GM12878 (cell line): ENCODE measurements around the gene CREB3L1. TPM values are rescaled to one million over a fixed set of nuclear protein-coding genes. Genes with fewer than 3 reads are reported as not detected.

Experiments used
- ASH2L ChIP-seq: fragments of 300-600, 200-600 bp; sonication (generic); IDR thresholded peaks from 2 replicates; pipeline ENCODE4 v1.6.1; 2017; ENCODE audit warnings: low read depth, mild to moderate bottlenecking, borderline replicate concordance
- BHLHE40 ChIP-seq, 2 experiments: fragments of 450-650 bp in 1 of 2; IDR thresholded peaks; 2 replicates each; pipeline ENCODE4 v1.6.1; 2011 to 2017; ENCODE audit warnings: low read depth in 2 of 2, borderline replicate concordance in 1 of 2, improper control_type of control experiment in 1 of 2, low read length in 1 of 2, mild to moderate bottlenecking in 1 of 2
- BMI1 ChIP-seq: fragments of 450-650 bp; IDR thresholded peaks from 2 replicates; pipeline ENCODE4 v1.6.1; 2016; ENCODE audit warnings: mild to moderate bottlenecking, moderate library complexity, borderline replicate concordance
- CBFB ChIP-seq: IDR thresholded peaks from 2 replicates; pipeline ENCODE4 v1.6.1; 2016; ENCODE audit warnings: antibody characterized with exemption, low read depth
- CEBPB ChIP-seq, 2 experiments: fragments of 150-350 bp in 1 of 2; IDR thresholded peaks; 2 replicates each; pipeline ENCODE4 v1.6.1; 2012 to 2014; ENCODE audit warnings: low read depth in 2 of 2, low read length in 2 of 2, borderline replicate concordance in 1 of 2, inconsistent platforms in 1 of 2
- EP300 ChIP-seq, 2 experiments: fragments of 150-350 bp in 1 of 2; IDR thresholded peaks; 2 replicates each; pipeline ENCODE4 v1.6.1; 2011 to 2012; ENCODE audit warnings: low read depth in 2 of 2, low read length in 2 of 2, borderline replicate concordance in 1 of 2, improper control_type of control experiment in 1 of 2, inconsistent platforms in 1 of 2; ENCODE audit not compliant: control insufficient read depth in 1 of 2
- GABPA ChIP-seq: IDR thresholded peaks from 2 replicates; pipeline ENCODE4 v1.6.1; 2014; ENCODE audit warnings: antibody characterized with exemption, low read depth, mild to moderate bottlenecking, inconsistent platforms
- GATAD2B ChIP-seq: fragments of 450-650 bp; conservative IDR thresholded peaks from 2 replicates; pipeline ENCODE4 v1.6.1; 2017; ENCODE audit warnings: low read depth, mild to moderate bottlenecking, moderate library complexity
- HDAC2 ChIP-seq: fragments of 200-600 bp; sonication (generic); IDR thresholded peaks from 2 replicates; pipeline ENCODE4 v1.6.1; 2017
- IKZF1 ChIP-seq: fragments of 450-650 bp; conservative IDR thresholded peaks from 2 replicates; pipeline ENCODE4 v1.6.1; 2017; ENCODE audit warnings: antibody characterized with exemption, mild to moderate bottlenecking
- IKZF2 ChIP-seq, 2 experiments: fragments of 450-650 bp; IDR thresholded peaks; 2 replicates each; pipeline ENCODE4 v1.6.1; 2017; ENCODE audit warnings: mild to moderate bottlenecking in 2 of 2, moderate library complexity in 2 of 2
- IRF4 ChIP-seq: IDR thresholded peaks from 2 replicates; pipeline ENCODE4 v1.6.1; 2011; ENCODE audit warnings: low read depth, low read length
- MTA2 ChIP-seq: fragments of 450-650 bp; IDR thresholded peaks from 2 replicates; pipeline ENCODE4 v1.6.1; 2016; ENCODE audit warnings: low read depth, mild to moderate bottlenecking, moderate library complexity
- POU2F2 ChIP-seq: IDR thresholded peaks from 3 replicates; pipeline ENCODE4 v1.6.1; 2011; ENCODE audit warnings: low read depth, mild to moderate bottlenecking, low read length, borderline replicate concordance
- RBBP5 ChIP-seq: fragments of 200-600 bp; sonication (generic); conservative IDR thresholded peaks from 2 replicates; pipeline ENCODE4 v1.6.1; 2016
- RUNX3 ChIP-seq: IDR thresholded peaks from 2 replicates; pipeline ENCODE4 v1.6.1; 2012; ENCODE audit warnings: low read length, inconsistent platforms
- SPI1 ChIP-seq: IDR thresholded peaks from 2 replicates; pipeline ENCODE4 v1.6.1; 2011; ENCODE audit warnings: low read depth, mild to moderate bottlenecking, low read length, moderate library complexity, borderline replicate concordance; ENCODE audit not compliant: insufficient read depth
- ZNF384 ChIP-seq: IDR thresholded peaks from 2 replicates; pipeline ENCODE4 v1.6.1; 2012; ENCODE audit warnings: low read depth, mild to moderate bottlenecking, low read length, improper control_type of control experiment, borderline replicate concordance
- polyA plus RNA-seq, 11 experiments: library from polyadenylated mRNA; depleted of rRNA in 4 of 11; unstranded in 6 of 11; stranded (reverse) in 5 of 11; fragments of >200 nt; fragmentation: Nextera tagmentation in 4 of 11; fragmentation: Illumina TruSeq in 1 of 11; extraction: Ambion mirVana in 4 of 11; extraction: Trizol in 1 of 11; gene quantifications; 1 replicate in 1 of 11; 2 replicates in 10 of 11; pipeline versions ENCODE4 v1.2.1 to v1.2.3, GENCODE V29; 2011 to 2016; ENCODE audit warnings: inconsistent platforms in 2 of 11, missing spikeins in 2 of 11, low read depth in 1 of 11
- total RNA-seq, 4 experiments: library from RNA; depleted of rRNA in 3 of 4; stranded (reverse); fragments of >200 nt in 3 of 4; fragmentation: Illumina TruSeq in 1 of 4; extraction: Trizol in 1 of 4; gene quantifications; 2 replicates each; pipeline versions ENCODE4 v1.2.1 to v1.2.3, GENCODE V29; 2013 to 2021
- TF ChIP-seq, protein P1 (sequence below): fragments of 450-650 bp; IDR thresholded peaks from 2 replicates; pipeline ENCODE4 v1.6.1; 2016; ENCODE audit warnings: mild to moderate bottlenecking
- TF ChIP-seq, protein P2 (sequence below): fragments of 450-650 bp; IDR thresholded peaks from 2 replicates; pipeline ENCODE4 v1.6.1; 2016; ENCODE audit warnings: mild to moderate bottlenecking
- TF ChIP-seq, protein P3 (sequence below): IDR thresholded peaks from 2 replicates; pipeline ENCODE4 v1.6.1; 2011; ENCODE audit warnings: borderline replicate concordance, low read depth, mild to moderate bottlenecking, moderate library complexity, low read length; ENCODE audit not compliant: insufficient read depth, poor library complexity, severe bottlenecking
- TF ChIP-seq, protein P4 (sequence below): fragments of 450-650 bp; IDR thresholded peaks from 2 replicates; pipeline ENCODE4 v1.6.1; 2017; ENCODE audit warnings: borderline replicate concordance
- TF ChIP-seq, protein P5 (sequence below): fragments of 450-650 bp; IDR thresholded peaks from 2 replicates; pipeline ENCODE4 v1.6.1; 2018; ENCODE audit warnings: mild to moderate bottlenecking, low read depth, moderate library complexity; ENCODE audit not compliant: partially characterized antibody

CREB3L1 gene
- total and polyA plus RNA-seq, 10 of the 15 experiments (the other 5 are each of a cell fraction or from before 2014, with no cell fraction given), result 0.03 to 1.4 (median 0.22) TPM

DNA sequence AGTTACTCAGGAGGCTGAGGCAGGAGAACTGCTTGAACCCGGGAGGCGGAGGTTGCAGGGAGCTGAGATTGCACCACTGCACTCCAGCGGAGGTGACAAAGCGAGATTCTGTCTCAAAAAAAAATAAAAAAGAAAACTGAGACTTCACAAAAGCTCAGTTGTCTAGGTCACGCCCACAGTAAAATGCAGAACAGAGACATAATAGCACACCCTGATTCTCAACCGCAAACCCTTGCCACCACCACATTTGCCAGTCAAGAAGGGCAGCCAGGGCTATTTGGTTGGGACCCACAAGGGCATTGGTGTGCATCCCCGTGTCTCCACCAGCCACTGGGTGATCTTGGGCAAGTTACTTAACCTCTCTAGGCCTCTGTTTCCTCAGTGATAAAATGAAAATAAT is 25.4 kb downstream of the CREB3L1 start (continued):
- TF ChIP-seq, protein P1, sequence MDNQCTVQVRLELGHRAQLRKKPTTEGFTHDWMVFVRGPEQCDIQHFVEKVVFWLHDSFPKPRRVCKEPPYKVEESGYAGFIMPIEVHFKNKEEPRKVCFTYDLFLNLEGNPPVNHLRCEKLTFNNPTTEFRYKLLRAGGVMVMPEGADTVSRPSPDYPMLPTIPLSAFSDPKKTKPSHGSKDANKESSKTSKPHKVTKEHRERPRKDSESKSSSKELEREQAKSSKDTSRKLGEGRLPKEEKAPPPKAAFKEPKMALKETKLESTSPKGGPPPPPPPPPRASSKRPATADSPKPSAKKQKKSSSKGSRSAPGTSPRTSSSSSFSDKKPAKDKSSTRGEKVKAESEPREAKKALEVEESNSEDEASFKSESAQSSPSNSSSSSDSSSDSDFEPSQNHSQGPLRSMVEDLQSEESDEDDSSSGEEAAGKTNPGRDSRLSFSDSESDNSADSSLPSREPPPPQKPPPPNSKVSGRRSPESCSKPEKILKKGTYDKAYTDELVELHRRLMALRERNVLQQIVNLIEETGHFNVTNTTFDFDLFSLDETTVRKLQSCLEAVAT, result peak; percentile 91
- TF ChIP-seq, protein P2, sequence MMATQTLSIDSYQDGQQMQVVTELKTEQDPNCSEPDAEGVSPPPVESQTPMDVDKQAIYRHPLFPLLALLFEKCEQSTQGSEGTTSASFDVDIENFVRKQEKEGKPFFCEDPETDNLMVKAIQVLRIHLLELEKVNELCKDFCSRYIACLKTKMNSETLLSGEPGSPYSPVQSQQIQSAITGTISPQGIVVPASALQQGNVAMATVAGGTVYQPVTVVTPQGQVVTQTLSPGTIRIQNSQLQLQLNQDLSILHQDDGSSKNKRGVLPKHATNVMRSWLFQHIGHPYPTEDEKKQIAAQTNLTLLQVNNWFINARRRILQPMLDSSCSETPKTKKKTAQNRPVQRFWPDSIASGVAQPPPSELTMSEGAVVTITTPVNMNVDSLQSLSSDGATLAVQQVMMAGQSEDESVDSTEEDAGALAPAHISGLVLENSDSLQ, result no peak
- TF ChIP-seq ZNF384 (peak; percentile 80), MTA2 (peak; percentile 75), BHLHE40 (IDR thresholded peaks at IDR 0.05; ENCODE audit: borderline replicate concordance in 1 of 2, low read depth in 2 of 2, low read length in 1 of 2) (peak; percentile 50 to 67; a peak in 1 of 4 replicates), IKZF1 (peak; percentile 41; the same call in 1 of the 2 replicates), IKZF2 (IDR thresholded peaks at IDR 0.05) (peak; percentile 48 to 64; a peak in 3 of 4 replicates), GABPA (no peak), HDAC2 (no peak), ASH2L (no peak), SPI1 (peak; percentile 89), POU2F2 (peak; percentile 77; the same call in 1 of the 3 replicates), GATAD2B (peak; percentile 53), RUNX3 (peak; percentile 97), CEBPB (IDR thresholded peaks at IDR 0.05; ENCODE audit: borderline replicate concordance in 1 of 2, low read depth in 2 of 2, low read length in 2 of 2) (no peak), RBBP5 (no peak), IRF4 (peak; percentile 65; the same call in 1 of the 2 replicates), BMI1 (no peak), EP300 (IDR thresholded peaks at IDR 0.05; ENCODE audit: borderline replicate concordance in 1 of 2, control insufficient read depth in 1 of 2, low read depth in 2 of 2, low read length in 2 of 2) (peak in 1 of 2 experiments; percentile 69; a peak in 1 of 4 replicates), CBFB (peak; percentile 61)
- TF ChIP-seq, protein P3, sequence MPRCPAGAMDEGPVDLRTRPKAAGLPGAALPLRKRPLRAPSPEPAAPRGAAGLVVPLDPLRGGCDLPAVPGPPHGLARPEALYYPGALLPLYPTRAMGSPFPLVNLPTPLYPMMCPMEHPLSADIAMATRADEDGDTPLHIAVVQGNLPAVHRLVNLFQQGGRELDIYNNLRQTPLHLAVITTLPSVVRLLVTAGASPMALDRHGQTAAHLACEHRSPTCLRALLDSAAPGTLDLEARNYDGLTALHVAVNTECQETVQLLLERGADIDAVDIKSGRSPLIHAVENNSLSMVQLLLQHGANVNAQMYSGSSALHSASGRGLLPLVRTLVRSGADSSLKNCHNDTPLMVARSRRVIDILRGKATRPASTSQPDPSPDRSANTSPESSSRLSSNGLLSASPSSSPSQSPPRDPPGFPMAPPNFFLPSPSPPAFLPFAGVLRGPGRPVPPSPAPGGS, result no peak
- TF ChIP-seq, protein P4, sequence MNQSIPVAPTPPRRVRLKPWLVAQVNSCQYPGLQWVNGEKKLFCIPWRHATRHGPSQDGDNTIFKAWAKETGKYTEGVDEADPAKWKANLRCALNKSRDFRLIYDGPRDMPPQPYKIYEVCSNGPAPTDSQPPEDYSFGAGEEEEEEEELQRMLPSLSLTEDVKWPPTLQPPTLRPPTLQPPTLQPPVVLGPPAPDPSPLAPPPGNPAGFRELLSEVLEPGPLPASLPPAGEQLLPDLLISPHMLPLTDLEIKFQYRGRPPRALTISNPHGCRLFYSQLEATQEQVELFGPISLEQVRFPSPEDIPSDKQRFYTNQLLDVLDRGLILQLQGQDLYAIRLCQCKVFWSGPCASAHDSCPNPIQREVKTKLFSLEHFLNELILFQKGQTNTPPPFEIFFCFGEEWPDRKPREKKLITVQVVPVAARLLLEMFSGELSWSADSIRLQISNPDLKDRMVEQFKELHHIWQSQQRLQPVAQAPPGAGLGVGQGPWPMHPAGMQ, result peak; percentile 65; the same call in 1 of the 2 replicates
- TF ChIP-seq, protein P5, sequence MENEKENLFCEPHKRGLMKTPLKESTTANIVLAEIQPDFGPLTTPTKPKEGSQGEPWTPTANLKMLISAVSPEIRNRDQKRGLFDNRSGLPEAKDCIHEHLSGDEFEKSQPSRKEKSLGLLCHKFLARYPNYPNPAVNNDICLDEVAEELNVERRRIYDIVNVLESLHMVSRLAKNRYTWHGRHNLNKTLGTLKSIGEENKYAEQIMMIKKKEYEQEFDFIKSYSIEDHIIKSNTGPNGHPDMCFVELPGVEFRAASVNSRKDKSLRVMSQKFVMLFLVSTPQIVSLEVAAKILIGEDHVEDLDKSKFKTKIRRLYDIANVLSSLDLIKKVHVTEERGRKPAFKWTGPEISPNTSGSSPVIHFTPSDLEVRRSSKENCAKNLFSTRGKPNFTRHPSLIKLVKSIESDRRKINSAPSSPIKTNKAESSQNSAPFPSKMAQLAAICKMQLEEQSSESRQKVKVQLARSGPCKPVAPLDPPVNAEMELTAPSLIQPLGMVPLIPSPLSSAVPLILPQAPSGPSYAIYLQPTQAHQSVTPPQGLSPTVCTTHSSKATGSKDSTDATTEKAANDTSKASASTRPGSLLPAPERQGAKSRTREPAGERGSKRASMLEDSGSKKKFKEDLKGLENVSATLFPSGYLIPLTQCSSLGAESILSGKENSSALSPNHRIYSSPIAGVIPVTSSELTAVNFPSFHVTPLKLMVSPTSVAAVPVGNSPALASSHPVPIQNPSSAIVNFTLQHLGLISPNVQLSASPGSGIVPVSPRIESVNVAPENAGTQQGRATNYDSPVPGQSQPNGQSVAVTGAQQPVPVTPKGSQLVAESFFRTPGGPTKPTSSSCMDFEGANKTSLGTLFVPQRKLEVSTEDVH, result no peak
